Medulla oblongata (tissue), 1 donor: ENCODE measurements around the gene MORF4L1.
"Not testable (repeated sequence)": the region's sequence is repeated elsewhere in the genome, so short reads cannot be mapped to it uniquely, and the experiment has no call there.

ENCODE experiments used
- DNase-seq: peaks from one replicate; pipeline ENCODE4 v3.0.0-alpha.2; 2015; ENCODE audit errors: extremely low spot score

MORF4L1 gene

DNA sequence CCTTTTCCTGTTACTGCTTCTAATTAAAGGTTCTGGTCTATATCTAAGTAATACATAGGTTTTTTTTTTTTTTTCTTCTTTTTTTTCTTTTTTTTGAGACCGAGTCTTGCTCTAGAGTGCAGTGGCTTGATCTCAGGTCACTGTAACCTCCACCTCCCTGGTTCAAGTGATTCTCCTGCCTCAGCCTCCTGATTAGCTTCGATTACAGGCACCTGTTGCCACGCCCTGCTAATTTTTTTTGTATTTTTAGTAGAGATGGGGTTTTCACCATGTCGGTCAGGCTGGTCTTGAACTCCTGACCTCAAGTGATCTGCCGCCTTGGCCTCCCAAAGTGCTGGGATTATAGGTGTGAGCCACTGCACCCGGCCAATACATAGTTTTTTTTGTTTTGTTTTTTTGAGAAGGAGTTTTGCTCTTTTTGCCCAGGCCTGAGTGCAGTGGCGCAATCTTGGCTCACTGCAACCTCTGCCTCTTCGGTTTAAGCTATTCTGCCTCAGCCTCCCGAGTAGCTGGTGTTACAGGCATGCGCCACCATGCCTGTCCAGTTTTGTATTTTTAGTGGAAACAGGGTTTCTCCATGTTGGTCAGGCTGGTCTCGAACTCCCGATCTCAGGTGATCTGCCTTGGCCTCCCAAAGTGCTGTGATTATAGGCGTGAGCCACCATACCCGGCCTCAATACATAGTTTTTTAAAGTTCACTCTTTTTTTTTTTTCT, 28.3 kb downstream of the MORF4L1 start:
- not testable (repeated sequence) for DNase-seq

DNA sequence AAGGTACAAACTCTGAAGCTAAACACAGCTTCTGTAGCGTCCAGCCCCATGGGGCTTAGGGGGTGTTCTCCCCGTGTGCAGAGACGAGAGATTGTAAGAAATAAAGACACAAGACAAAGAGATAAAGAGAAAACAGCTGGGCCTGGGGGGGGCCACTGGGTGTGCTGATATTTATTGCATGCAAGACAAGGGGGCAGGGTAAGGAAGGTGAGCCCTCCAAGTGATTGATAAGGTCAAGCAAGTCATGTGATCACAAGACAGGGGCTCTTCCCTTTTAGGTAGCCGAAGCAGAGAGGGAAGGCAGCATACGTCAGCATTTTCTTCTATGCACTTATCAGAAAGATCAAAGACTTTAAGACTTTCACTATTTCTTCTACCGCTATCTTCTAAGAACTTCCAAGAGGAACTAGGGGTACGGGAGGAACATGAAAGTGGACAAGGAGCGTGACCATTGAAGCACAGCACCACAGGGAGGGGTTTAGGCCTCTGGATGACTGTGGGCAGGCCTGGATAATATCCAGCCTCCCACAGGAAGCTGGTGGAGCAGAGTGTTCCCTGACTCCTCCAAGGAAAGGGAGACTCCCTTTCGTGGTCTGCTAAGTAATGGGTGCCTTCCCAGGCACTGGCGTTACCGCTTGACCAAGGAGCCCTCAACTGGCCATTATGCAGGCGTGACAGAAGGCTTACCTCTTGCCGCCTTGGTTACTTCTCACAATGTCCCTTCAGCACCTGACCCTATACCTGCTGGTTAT, 29.8 kb downstream of the MORF4L1 start:
- DNase-seq, result not testable (repeated sequence)

- no peak for DNase-seq
Observed at GRCh38 chr15:78904599-78905358, 32.1 kb downstream of the MORF4L1 start.

DNA sequence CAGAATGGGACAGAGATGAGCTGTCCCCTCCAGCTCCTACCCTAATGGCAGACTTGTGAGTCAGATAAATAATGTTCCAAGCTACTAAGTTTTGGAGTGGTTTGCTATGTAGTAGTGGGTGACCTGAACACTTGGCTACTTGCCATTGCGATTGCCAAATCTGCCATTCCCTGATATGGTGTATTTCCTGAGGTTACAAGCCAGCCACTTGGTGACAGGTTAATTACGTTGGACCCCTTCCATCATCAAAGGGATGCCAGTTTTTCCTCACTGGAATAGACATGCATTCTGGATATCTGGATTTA, 33.6 kb downstream of the MORF4L1 start:
- no peak for DNase-seq

DNA sequence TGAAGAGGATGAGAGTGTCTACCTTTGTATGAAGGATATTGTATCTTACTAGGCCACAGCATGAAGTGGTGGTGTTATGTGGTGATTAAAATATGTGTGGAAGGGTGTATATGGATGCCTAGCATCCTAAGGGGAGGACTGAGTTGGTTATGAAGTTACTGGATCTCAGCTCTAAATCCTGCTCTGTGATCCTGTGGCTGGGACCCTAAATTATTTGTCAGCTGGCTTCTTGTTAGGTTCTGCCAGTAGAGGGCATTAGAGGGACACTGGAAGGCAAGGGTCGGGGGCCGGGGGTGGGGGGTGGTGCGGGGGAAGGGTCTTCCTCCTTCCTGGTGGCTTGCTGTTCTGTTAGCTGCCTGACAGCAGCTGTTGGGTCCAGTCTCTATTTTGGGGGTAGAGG, 34.9 kb downstream of the MORF4L1 start:
- no peak for DNase-seq

- DNase-seq, result no peak
Observed at GRCh38 chr15:78909160-78909695, 36.5 kb downstream of the MORF4L1 start.

DNA sequence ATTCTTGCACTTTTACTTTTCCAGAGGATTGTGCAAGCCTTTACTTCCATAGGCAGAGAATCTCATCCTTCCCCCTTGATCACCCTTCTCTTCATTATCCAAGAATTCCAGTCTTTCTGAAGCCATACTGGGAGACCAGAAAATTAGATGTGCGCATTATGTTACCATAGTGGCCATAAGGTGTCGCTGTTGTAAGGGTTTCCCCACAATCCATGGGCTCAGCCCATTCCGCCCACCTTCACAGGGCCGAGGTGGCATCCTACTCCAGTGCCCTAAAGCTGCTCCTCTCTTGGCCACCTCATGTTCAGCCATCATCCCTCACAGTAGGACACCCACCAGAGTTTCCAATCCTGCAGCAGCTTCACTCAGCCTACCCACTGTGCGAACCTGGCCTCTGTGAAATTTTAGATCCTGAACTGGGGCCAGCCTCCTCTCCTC, 37.1 kb downstream of the MORF4L1 start:
- DNase-seq, result peak; percentile 54

DNA sequence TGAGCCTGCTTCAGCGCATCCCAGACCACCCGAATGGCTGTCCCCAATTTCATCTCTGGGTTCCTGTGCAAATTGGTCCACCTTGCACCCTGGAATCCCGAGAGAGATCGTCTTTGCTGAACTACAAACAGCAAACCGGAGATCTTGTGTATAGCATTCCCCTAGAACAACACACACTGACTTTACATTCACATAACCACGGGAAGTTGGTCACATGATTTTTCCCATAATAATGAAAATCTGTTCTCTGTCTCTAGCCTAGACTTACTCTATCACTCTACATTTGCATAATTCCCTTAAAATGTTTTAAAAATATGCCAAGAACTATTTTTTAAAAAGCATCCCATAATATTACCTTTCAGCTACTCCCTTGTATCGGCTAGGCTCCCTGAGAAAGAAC, 37.6 kb downstream of the MORF4L1 start:
- peak; percentile 33 for DNase-seq

GRCh38 chr15:78912316-78912715, 39.6 kb downstream of the MORF4L1 start:
- DNase-seq, result no peak

DNA sequence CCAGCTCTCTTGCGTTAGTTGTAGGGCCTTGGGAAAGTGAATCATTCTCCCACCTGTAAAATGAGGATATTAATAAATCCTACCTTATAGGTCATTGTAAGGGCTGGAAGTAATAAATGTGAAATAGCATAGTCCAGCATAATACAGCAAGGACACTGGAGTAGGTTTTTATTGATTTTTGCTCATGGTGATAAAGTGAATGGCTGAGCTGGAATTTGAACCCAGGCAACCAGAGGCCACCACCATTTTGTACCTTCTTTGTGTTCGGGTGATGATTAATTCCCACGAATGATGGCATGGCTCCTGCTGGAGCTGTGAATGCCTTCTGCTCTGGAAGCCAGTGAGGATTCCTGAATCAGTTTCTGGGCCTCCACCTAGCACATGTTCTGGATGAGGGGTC, 40.3 kb downstream of the MORF4L1 start:
- DNase-seq, result no peak

GRCh38 chr15:78914027-78914764, 41.5 kb downstream of the MORF4L1 start:
- peak; percentile 45 for DNase-seq

GRCh38 chr15:78915341-78916087, 42.8 kb downstream of the MORF4L1 start:
- peak; percentile 89 for DNase-seq

DNA sequence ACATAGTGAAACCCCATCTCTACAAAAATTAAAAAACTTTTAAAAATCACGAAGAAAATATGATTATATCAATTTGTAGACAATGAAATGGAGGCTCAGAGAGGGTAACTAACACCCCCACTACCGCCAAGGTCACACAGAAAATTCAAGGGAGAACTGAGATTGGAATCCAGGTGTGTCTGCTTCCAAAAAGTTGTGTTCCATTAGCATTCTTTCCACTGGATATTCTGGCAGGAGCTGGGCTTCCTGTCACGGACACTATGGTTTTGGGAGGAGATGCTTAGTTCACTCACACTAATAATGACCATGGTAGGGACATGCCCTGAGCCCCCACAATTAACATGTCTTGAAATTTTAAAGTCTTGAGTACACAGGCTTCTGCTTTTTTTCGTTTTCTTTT, 43.4 kb downstream of the MORF4L1 start:
- no peak for DNase-seq

DNA sequence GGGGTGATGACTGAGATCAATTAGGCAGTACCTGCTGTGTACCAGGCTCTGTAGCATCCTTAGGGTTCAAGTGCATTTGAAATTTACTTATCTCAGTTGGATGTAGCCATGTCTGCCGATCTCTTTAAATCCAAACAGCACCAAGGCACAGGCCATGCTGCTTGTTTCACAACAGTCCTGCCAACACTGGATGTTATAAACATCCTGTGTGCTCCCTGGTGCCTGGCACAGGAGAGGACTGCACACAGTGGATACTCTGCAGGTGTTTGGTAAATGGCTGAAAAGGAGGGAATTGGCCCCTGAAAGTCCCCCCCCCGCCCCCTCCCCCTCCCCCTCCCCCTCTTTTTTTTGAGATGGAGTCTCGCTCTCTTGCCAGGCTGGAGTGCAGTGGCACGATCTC, 45.2 kb downstream of the MORF4L1 start:
- DNase-seq, result no peak

GRCh38 chr15:78921517-78921916, 48.8 kb downstream of the MORF4L1 start:
- DNase-seq, result no peak

DNA sequence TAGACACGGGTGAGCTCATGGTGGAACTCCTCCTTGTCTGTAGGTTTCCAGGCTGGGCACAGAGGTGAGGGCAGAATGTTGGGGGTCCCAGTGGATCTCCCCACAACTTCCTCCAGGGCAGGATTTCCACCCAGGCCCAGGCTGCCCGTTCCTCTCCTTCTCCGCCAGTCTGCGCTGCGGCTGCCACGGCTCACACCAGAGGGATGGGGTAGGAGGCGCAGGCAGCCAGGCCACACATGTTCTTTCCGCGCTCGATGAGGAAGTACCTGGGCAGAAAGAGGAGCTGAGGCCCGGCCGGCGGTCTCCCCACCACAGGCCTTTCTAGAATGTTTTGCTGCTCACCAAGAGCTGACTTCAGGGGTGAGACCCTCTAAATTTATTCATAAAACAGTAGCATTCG, 49.2 kb downstream of the MORF4L1 start:
- DNase-seq, result peak; percentile 67

DNA sequence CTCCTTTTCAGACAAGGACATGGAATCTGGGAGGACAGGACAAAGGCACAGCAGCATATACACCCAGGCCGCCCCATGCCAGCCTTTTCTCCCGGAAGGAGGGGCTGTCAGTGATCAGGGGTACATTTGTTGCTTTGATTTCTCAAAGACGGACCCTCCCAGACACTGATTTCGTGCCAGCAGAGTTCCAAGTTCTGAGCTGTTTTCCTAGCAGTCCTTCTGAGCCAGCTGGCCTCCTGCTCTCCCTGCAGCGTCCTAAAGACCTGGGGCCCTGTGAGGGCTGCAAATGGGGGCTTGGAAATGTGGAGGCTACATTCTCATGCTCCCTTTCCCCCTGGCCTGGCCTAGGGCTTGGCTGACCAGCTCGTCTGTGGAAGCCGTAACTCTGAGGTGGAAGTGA, 49.8 kb downstream of the MORF4L1 start:
- no peak for DNase-seq

- DNase-seq, result no peak
Observed at GRCh38 chr15:78923015-78923414, 50.3 kb downstream of the MORF4L1 start.

DNA sequence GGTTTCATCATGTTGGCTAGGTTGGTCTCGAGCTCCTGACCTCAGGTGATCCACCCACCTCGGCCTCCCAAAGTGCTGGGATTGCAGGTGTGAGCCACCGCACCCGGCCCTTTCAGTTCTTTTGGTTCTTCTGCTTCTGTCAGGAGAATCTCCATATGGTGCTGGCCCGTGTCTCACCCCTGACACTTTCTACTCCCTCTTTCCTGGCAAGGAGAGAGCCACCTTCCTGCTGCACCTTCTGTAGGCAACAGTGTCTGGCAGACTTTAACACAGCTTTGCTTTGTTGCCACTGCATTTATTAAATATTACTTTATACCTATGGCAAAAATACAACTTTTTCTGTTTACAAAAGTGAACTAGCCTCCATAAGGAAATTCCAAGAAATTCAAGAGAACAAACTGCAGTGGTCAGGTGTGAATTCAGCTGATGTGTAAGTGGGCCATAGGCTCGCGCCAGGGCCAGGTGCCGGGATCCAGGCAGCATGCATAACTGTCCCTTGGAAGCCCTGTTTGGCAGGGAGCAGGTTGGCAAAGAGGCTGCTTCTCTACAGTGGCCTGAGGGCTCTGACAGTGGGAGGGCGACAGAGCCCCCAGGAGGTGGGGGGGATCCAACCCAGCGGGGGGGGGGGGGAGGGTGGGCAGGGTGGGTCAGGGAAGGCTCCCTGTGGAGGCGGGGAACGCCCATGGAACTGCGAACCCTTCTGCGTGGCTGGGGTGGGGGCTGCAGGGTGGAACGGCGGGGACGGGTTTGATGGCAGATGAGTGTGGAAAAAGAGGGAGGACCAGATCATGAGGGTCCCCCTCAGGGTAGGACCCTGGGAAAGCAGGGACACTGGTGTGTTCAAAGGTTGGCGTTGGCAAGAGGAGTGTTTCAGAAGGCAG, 51.0 kb downstream of the MORF4L1 start:
- no peak for DNase-seq

- no peak for DNase-seq
Observed at GRCh38 chr15:78925076-78925624, 52.5 kb downstream of the MORF4L1 start.
